ENCODE data around the gene APOL3. TPM values are rescaled to one million over a fixed set of nuclear protein-coding genes. Genes with fewer than 3 reads are reported as not detected.
"Not testable (repeated sequence)": the region's sequence is repeated elsewhere in the genome, so short reads cannot be mapped to it uniquely, and the experiment has no call there.

The APOL3 gene
- total RNA-seq, 1 donor from 2014 or later, result 1.2 TPM

DNA sequence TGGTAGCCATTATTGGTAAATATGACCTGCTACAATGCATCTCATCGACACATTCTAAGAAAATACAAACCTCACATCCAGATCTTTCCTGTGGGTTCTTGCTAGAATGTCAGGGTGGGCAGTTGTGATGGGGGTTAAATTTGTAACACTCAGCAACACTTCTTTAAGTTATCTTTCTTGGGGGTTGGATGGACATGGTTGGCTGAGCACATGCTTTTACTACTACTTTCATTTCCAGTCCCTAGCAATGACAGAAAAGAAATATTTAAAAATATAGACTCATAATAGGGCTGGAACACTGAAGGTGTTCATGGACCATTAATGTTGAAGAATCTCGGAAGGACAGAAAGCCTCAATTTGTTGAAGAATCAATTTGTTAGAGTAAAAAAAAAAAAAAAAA, 57.6 kb downstream of the APOL3 start:
- Mint-ChIP-seq H3K36me3 (ENCODE audit: low read depth, unreplicated experiment) (no peaks in the 10 kb centered on the region), H3K9me3 (ENCODE audit: unreplicated experiment) (no peaks in the 10 kb centered on the region), H3K4me1 (ENCODE audit: unreplicated experiment) (peaks cover 4% of the 10 kb centered on the region), H3K4me3 (ENCODE audit: unreplicated experiment) (no peak overlapping the region), H3K27me3 (ENCODE audit: unreplicated experiment) (peaks cover 3% of the 10 kb centered on the region), H3K27ac (ENCODE audit: unreplicated experiment) (no peak overlapping the region)
- TF ChIP-seq, protein P1, sequence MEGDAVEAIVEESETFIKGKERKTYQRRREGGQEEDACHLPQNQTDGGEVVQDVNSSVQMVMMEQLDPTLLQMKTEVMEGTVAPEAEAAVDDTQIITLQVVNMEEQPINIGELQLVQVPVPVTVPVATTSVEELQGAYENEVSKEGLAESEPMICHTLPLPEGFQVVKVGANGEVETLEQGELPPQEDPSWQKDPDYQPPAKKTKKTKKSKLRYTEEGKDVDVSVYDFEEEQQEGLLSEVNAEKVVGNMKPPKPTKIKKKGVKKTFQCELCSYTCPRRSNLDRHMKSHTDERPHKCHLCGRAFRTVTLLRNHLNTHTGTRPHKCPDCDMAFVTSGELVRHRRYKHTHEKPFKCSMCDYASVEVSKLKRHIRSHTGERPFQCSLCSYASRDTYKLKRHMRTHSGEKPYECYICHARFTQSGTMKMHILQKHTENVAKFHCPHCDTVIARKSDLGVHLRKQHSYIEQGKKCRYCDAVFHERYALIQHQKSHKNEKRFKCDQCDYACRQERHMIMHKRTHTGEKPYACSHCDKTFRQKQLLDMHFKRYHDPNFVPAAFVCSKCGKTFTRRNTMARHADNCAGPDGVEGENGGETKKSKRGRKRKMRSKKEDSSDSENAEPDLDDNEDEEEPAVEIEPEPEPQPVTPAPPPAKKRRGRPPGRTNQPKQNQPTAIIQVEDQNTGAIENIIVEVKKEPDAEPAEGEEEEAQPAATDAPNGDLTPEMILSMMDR (IDR thresholded peaks at IDR 0.05; ENCODE audit: unreplicated experiment), result no peak
- DNase-seq (ENCODE audit: low spot score), result no peak

DNA sequence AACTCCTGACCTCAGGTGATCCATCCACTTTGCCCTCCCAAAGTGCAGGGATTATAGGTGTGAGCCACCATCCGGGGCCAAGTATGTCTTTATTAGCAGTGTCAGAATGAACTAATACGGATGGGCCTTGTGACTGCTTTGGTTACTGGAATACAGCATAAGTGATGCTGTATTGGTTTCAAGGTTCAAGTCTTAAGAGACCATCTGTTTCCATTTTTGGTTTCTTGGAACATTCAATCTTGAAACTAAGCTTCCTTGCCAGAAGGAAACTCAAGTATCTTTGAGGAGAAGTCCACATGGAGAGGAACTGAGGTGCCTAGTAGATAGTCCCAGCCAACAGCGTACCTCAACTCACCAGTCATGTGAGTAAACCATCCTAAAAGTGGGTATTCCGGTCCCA, 58.8 kb downstream of the APOL3 start:
- Mint-ChIP-seq H3K4me1 (ENCODE audit: unreplicated experiment) (peaks cover 2% of the 10 kb centered on the region), H3K4me3 (ENCODE audit: unreplicated experiment) (no peak overlapping the region), H3K27me3 (ENCODE audit: unreplicated experiment) (peaks cover 3% of the 10 kb centered on the region), H3K9me3 (ENCODE audit: unreplicated experiment) (no peaks in the 10 kb centered on the region), H3K36me3 (ENCODE audit: low read depth, unreplicated experiment) (no peaks in the 10 kb centered on the region), H3K27ac (ENCODE audit: unreplicated experiment) (no peak overlapping the region)
- TF ChIP-seq, protein P1 (IDR thresholded peaks at IDR 0.05; ENCODE audit: unreplicated experiment), result no peak
- DNase-seq (ENCODE audit: low spot score), result no peak

DNA sequence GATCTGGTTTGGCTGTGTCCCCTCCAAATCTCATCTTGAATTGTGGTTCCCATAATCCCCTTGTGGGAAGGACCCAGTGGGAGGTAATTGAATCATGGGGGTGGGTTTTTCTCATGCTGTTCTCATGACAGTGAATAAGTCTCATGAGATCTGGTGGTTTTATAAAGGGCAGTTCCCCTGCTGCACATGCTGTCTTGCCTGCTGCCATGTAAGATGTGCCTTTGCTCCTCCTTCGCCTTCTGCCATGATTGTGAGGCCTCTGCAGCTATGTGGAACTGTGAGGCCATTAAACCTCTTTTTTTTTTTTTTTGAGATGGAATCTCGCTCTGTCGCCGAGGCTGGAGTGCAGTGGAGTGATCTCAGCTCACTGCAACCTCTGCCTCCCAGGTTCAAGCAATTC, 59.6 kb downstream of the APOL3 start:
- H3K27ac Mint-ChIP-seq (ENCODE audit: unreplicated experiment); H3K9me3 Mint-ChIP-seq (ENCODE audit: unreplicated experiment); DNase-seq (ENCODE audit: low spot score); H3K4me3 Mint-ChIP-seq (ENCODE audit: unreplicated experiment); H3K4me1 Mint-ChIP-seq (ENCODE audit: unreplicated experiment); H3K36me3 Mint-ChIP-seq (ENCODE audit: low read depth, unreplicated experiment); H3K27me3 Mint-ChIP-seq (ENCODE audit: unreplicated experiment): not testable (repeated sequence)

DNA sequence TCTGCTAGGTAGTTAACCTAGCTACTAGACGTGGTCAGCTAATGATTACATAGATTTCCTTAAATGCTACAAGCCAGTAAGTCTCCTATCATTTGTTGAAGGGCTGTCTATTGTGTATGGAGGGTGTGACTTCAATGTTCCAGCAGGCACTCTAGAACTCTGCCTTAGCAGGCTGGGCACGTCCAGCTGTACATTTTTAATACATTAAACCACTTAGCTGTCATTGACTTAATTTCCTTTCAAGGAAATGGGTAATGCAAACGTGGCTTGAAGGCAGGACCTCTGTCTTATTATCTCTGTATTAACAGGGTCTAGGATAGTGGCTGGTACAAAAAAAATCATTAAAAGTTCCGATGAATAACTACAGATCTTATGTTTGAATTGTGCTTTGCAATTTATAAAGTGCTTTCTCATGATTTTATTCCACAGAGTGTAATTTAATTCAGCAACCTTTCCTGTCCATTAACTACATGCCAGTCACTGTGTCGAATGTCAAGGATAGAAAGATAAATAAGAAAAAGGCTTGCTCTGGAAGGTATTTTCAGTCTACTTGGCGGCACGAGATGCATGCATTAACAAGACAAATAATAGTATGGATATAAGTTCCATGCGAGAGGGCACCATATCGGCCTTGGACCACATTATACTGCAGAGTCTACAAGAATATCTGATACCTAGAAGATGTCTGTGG, 60.3 kb downstream of the APOL3 start:
- TF ChIP-seq, protein P1 (IDR thresholded peaks at IDR 0.05; ENCODE audit: unreplicated experiment), result no peak
- no peaks in the 10 kb centered on the region for H3K36me3 Mint-ChIP-seq (ENCODE audit: low read depth, unreplicated experiment)
- H3K4me1 Mint-ChIP-seq (ENCODE audit: unreplicated experiment), result no peaks in the 10 kb centered on the region
- no peak overlapping the region for H3K27ac Mint-ChIP-seq (ENCODE audit: unreplicated experiment)
- H3K4me3 Mint-ChIP-seq (ENCODE audit: unreplicated experiment), result no peak overlapping the region
- DNase-seq (ENCODE audit: low spot score), result no peak
- H3K27me3 Mint-ChIP-seq (ENCODE audit: unreplicated experiment), result no peaks in the 10 kb centered on the region
- no peaks in the 10 kb centered on the region for H3K9me3 Mint-ChIP-seq (ENCODE audit: unreplicated experiment)

DNA sequence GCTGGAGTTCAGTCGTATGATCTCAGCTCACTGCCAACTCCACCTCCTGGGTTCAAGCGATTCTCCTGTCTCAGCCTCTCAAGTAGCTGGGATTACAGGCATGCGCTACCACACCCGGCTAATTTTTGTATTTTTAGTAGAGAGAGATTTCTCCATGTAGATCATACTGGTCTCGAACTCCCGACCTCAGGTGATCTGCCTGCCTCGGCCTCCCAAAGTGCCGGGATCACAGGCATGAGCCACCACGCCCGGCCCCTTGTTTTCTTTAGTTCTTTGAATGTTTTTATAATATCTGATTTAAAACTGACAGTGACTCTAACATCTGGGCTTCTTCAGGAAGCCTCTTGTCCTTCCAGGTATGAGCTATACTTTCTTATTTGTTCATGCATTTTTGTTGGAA, 61.0 kb downstream of the APOL3 start:
- H3K4me1 Mint-ChIP-seq (ENCODE audit: unreplicated experiment); DNase-seq (ENCODE audit: low spot score); H3K9me3 Mint-ChIP-seq (ENCODE audit: unreplicated experiment); H3K4me3 Mint-ChIP-seq (ENCODE audit: unreplicated experiment); H3K36me3 Mint-ChIP-seq (ENCODE audit: low read depth, unreplicated experiment); H3K27me3 Mint-ChIP-seq (ENCODE audit: unreplicated experiment); H3K27ac Mint-ChIP-seq (ENCODE audit: unreplicated experiment): not testable (repeated sequence)

DNA sequence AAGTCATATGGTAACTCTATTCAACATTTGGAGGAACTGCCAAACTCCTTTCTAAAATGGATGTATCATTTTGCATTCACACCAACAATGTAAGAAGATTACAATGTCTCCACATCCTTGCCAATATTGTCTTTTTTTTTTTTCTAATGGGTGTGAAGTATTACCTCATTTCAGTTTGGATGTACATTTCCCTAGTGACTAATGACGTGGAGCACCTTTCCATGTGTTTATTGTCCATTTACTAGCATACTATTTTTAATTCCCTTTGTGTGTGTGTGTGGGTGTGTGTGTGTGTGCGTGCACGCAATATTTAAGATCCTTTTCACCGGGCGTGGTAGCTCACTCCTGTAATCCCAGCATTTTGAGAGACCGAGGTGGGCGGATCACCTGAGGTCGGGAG, 62.7 kb downstream of the APOL3 start:
- TF ChIP-seq, protein P1 (IDR thresholded peaks at IDR 0.05; ENCODE audit: unreplicated experiment), result no peak
- Mint-ChIP-seq H3K4me1 (ENCODE audit: unreplicated experiment) (no peaks in the 10 kb centered on the region), H3K27ac (ENCODE audit: unreplicated experiment) (no peak overlapping the region)

DNA sequence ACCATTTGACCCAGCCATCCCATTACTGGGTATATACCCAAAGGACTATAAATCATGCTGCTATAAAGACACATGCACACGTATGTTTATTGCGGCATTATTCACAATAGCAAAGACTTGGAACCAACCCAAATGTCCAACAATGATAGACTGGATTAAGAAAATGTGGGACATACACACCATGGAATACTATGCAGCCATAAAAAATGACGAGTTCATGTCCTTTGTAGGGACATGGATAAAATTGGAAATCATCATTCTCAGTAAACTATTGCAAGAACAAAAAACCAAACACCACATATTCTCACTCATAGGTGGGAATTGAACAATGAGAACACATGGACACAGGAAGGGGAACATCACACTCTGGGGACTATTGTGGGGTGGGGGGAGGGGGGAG, 69.8 kb downstream of the APOL3 start:
- not testable (repeated sequence) for H3K4me3 Mint-ChIP-seq (ENCODE audit: unreplicated experiment); H3K27me3 Mint-ChIP-seq (ENCODE audit: unreplicated experiment); DNase-seq (ENCODE audit: low spot score); H3K4me1 Mint-ChIP-seq (ENCODE audit: unreplicated experiment); H3K36me3 Mint-ChIP-seq (ENCODE audit: low read depth, unreplicated experiment); H3K9me3 Mint-ChIP-seq (ENCODE audit: unreplicated experiment); H3K27ac Mint-ChIP-seq (ENCODE audit: unreplicated experiment)

More for the DNA sequence above, 62.7 kb downstream of the APOL3 start:
- no peak for DNase-seq (ENCODE audit: low spot score)
- no peak overlapping the region for H3K4me3 Mint-ChIP-seq (ENCODE audit: unreplicated experiment)
- no peaks in the 10 kb centered on the region for H3K9me3 Mint-ChIP-seq (ENCODE audit: unreplicated experiment)
- no peaks in the 10 kb centered on the region for H3K27me3 Mint-ChIP-seq (ENCODE audit: unreplicated experiment)
- no peaks in the 10 kb centered on the region for H3K36me3 Mint-ChIP-seq (ENCODE audit: low read depth, unreplicated experiment)
